Right forelimb (tissue), 1 donor: ENCODE measurements around the gene GRPEL2.
A peak's percentile ranks its signal among the peaks of the same experiment; 100 is the strongest.

ENCODE experiments used
- DNase-seq: peaks from one replicate; pipeline ENCODE4 v3.0.0-alpha.2; 2018

Gene GRPEL2

DNA sequence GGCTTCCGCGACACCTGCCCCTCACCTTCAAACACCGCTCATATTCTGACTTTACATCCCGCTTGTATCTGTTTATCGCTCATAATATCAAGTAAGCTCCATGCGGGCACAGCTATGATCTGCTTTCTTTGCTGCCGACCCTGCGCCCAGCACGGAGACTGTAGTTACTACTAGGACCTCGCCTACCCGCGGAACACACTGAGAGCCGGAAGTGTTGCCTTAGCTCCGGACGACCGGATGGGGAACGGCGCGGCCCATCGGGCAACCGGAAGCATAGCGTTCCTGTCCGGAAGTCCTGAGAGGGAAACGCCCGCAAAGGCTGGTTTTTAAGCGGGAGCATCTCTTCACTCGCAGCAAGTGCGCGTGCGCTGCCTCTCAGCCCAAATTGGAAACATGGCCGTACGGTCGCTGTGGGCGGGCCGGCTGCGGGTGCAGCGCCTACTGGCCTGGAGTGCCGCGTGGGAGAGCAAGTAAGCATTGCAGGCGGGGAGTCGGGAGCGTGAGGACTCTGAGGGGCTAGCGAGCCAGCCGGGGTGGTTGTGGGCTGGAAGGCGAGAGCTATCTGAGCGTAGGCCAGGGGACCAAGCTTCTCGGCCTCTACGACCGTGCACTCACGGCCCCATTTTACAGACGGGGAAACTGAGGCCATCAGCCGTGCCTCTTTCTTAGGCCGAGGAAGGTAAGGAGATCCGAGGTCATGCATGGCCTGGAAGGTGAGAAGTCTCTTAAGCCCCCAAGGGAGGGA lies at the start of gene GRPEL2:
GRPEL2 (plus strand) TSS at position 353 of the 745 bp plus-strand sequence; CDS start at position 394, 41 bp downstream.
- DNase-seq = peak; percentile 96

- no peak for DNase-seq
These were observed 47.8 kb upstream of the GRPEL2 start for GRCh38 chr5:149297340-149298025.

GRCh38 chr5:149298163-149298562 lies 47.1 kb upstream of the GRPEL2 start:
- DNase-seq = no peak

GRCh38 chr5:149298842-149299404 lies 46.4 kb upstream of the GRPEL2 start:
- no peak for DNase-seq

DNA sequence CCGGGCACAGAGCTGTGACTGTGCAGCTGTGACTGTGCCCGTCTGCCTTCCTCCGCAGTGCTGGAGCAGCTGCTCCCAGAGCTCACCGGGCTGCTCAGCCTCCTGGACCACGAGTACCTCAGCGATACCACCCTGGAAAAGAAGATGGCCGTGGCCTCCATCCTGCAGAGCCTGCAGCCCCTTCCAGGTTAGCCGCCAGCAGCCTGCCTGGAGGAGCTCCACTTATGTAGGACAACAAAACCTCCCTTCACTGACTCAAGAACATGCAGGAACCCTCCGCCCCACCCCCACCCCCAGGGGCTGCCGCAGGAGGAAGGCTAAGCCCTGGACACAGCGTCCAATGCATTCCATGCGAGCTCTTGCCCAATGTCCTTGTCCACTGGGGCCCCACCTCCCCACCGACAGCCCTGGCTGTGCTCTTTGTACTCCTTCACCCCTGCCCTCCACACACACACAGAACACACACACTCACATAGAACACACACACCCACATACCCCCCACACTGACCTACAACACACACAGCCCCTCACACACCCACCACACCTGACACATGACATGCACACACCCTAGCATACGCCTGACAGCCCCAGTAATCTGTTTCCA lies 45.7 kb upstream of the GRPEL2 start:
- no peak for DNase-seq

DNA sequence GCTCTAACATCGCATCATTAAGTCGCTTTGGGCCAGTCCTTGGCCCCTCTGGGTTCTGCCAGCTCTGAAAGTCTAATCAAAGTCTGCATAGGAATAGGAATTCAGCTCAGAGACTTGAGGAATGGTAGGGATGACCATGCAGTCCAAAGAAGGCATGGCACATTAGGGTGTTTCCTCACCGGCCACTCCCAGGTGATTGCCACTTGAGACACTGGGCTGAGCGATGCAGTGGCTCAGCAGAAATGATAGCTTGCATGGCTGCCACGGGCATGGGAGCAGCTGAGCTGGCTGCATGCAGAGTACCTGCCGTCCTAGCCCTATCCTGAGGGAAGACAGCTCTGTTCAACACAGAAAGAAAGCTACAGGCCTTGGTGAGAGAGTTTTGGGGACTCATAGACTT lies 44.9 kb upstream of the GRPEL2 start:
- no peak for DNase-seq

- no peak for DNase-seq
These were observed 44.1 kb upstream of the GRPEL2 start for GRCh38 chr5:149301049-149301743.

DNA sequence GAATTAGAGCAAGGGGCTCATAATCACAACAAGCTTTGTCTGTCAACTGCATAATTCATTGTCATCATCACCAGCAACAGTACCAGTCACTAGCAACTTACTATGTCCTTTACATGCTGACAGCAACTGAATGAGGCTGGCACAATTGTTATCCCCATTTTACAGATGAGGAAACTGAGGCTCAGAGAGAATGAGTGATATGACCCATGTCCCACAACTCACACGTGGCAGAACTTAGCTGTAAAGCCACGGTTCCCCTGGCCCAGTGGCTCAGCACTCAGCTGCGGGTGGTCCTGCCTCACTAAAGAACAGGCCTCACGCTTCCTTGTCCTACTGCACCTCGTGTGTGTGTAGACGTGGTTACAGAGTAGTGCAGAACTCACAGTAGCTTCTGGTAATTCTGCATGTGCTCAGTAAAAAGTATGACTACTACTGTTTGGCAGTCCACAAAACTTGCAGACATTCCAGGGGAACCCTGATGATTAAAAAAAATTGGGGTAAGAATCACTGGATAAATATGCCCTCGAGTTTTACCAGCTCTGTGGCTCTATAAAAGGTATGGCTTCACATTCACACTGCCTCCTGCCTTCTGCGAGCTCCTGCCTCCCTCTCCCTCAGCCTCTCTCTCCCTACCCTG lies 43.4 kb upstream of the GRPEL2 start:
- no peak for DNase-seq

DNA sequence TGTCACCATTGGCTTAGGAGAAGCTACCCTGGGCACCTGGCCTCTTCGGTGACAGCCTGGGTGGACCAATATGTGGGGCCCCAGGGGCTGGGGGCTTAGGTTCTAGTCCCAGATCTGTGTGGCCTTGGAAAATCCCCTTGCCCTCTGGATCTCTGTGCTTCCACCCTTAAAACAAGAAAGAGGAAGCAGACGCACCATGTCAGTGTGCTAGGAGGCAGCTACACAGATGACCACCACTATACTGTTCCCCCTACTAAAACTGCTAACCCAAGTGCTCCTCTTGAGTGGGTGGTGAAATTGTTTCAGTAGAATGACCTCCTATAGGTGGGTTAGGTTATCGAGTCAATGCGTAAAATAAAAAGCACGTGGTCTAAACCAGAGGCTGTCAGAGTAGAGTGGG lies 42.7 kb upstream of the GRPEL2 start:
- no peak for DNase-seq

GRCh38 chr5:149303210-149303609 lies 42.1 kb upstream of the GRPEL2 start:
- DNase-seq = no peak

DNA sequence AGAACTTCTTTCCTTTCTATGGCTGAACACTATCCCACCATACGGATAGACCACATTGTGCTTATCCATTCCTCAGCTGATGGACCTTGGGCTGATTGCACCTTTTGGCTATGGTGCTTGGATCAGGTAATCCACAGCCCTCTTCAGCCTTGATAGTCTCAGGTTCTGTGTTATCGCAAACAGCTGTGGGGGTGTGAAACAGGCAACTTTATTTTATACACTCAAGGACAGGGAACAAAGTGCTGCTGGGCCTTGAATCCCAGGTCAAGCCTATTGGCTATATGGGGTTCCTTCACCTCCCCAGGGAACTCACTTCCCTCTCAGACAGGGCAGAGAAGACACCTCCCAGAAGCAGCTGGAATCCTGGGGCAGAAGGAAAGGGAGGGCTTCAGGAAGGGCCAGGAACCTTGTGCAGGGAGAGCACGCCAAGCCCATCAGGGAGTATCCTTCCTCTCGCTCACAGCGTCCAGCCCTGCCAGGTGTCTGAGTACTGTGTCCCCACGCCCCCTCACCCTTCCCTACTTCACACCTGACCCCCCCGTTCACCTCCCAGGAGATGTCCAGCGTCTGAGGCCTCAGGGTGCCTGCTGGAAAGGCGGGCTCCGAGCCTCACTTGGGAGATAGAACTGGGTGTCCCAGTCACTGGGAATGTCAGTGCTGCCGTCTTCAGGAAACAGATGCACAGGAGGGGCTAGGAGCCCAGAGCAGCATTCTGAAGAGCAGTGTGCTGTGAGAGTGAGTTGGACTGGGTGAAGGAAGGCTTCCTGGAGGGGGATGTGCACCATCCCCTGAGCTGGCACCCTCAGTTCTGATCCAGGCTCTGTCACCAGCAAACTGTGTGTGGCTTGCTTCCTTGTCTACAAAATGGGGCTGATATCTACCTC lies 40.9 kb upstream of the GRPEL2 start:
- no peak for DNase-seq

GRCh38 chr5:149309354-149309753 lies 35.9 kb upstream of the GRPEL2 start:
- DNase-seq = no peak

DNA sequence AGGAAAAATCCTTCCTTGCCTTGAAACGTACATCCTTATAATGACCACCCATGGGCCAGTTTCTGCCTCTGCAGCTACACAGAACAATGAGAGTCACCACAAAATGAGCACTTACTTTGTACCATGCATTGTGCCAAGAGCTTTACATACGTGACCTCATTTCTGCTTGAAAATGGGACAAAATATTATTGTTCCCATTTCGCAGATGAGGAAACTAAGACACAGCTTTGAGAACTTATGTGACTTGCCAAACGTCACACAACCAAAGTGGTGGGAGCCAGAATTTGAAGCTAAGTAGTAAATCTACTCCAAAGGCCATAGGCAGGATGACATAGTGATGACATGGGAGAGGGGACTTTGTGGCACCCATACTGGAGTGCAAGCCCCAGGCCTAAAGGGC lies 34.8 kb upstream of the GRPEL2 start:
- no peak for DNase-seq

- DNase-seq = no peak
These were observed 34.2 kb upstream of the GRPEL2 start for GRCh38 chr5:149310947-149311658.

DNA sequence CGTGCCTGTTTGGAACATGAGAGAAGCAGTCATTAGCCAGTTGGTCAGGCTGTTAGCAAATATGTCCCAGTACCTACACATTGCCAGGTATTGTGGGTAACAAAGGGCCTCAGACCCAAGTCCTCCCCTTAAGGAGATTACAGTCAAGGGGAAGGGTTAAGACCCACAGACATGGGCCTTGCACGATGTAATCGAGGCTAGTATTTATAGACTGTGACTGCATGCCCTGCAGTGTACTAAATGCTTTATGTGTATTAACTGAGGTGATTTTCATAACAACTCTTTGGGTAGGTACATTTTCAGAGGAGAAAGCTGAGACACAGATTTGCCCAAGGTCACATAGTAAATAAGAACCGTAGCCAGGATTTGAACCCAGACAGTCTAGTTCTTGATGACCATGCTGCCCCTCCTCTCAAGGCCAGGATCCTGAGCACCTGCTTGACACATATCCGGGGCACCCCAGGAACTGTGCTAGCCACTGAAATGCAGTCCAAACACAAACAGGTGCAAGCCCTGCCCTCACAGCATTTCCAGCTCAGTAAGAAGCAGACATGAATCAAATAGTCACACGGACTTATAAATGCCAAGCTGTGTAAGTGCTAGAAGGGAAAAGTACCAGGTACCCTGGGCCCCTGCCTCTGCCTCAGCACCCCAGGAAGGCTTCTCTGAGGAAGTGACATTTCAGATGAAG lies 32.0 kb upstream of the GRPEL2 start:
- no peak for DNase-seq

- DNase-seq = no peak
These were observed 30.7 kb upstream of the GRPEL2 start for GRCh38 chr5:149314571-149315111.

GRCh38 chr5:149315753-149316152 lies 29.5 kb upstream of the GRPEL2 start:
- DNase-seq = no peak

- DNase-seq = no peak
These were observed 27.8 kb upstream of the GRPEL2 start for GRCh38 chr5:149317281-149318048.

DNA sequence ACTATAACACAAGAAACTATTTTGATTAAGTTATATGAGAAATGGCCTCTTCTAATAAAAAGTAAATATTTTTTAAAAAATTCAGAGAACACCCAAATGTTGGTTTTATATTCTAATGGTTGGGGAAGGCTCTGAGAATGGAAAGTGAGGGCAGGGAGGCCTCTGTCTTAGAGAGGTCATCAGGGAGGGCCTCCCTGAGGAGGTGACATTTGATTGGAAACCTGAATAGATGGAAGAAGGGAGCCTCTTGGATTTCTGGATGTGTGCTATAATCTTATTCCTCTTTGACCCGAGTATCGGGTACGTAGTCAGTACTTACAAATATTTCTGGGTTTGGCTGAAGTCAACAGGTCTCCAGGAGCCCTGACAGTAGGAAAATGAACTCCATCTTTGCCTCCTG lies 26.1 kb upstream of the GRPEL2 start:
- DNase-seq = no peak
